IPS-18a (cell line): ENCODE data around the gene SSH2.

Experiments
- H3K27ac ChIP-seq: one replicate; pipeline ENCODE4 v1.5.1; 2013; ENCODE audit warnings: low read length
- H3K27me3 ChIP-seq: one replicate; pipeline ENCODE4 v1.6.1; 2013; ENCODE audit warnings: mild to moderate bottlenecking, low read length; ENCODE audit not compliant: control insufficient read depth, insufficient read depth
- H3K36me3 ChIP-seq: one replicate; pipeline ENCODE4 v1.6.1; 2013; ENCODE audit warnings: low read depth, low read length; ENCODE audit not compliant: control insufficient read depth
- H3K4me1 ChIP-seq: one replicate; pipeline ENCODE4 v1.6.1; 2013; ENCODE audit warnings: low read depth, low read length; ENCODE audit not compliant: control insufficient read depth
- H3K4me3 ChIP-seq: one replicate; pipeline ENCODE4 v1.5.1; 2013; ENCODE audit warnings: low read length
- H3K9ac ChIP-seq: one replicate; pipeline ENCODE4 v1.6.1; 2013; ENCODE audit warnings: mild to moderate bottlenecking, low read length, moderate library complexity
- H3K9me3 ChIP-seq: one replicate; pipeline ENCODE4 v1.6.1; 2013; ENCODE audit warnings: low read depth, low read length; ENCODE audit not compliant: control insufficient read depth

The SSH2 gene

DNA sequence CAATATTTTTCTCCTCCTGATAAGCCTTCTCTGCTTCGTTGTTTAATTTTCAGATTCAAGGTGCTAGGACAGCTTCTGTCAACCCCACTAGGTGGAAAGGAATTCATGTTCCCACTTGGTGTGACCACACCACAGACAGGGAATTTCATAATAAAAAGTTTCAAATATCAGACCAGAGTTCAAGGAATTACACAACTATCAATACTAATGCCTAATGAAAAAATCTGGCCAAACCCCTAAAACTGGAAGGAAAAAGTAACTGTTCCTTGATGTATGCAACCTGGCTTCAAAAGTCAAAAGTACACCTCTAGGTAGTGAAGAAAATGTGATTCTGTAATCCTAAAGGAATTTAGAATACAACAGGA lies 219.5 kb downstream of the SSH2 start:
- Histone ChIP-seq H3K36me3 (no peaks in the 10 kb centered on the region), H3K27me3 (no peaks in the 10 kb centered on the region), H3K4me1 (peaks cover 8% of the 10 kb centered on the region), H3K4me3 (no peak overlapping the region), H3K27ac (no peak overlapping the region), H3K9me3 (no peaks in the 10 kb centered on the region), H3K9ac (no peak overlapping the region)

DNA sequence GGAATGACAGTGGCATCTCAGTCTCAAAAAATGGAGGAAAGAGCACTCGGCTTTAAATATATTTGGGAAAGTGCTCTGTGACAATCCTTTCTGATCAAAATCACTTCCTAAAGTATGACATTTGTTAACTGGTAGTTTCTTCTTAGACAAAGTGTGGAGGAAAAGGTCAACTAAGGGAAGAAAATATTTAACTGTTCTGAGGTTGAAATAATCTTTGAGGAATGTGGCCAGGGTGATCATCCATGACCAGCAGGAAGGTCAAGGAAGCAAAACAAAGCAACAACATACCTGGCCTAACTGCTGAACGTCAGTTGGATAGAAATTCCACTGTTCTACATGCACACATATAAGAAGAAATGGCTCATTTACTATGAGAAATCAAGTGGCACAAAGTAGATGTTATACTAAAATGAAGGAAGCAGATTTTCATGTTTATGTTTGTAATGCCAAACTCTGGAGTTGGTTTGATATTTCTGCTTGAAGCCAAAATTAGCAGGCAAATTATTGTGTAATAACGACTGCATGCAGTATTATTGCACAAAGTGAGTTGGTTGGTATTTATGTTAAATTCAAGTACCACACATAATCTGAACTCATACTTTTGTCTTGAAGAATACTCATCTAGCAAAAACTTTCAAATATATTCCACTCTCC lies 220.0 kb downstream of the SSH2 start:
- no peaks in the 10 kb centered on the region for H3K27me3 ChIP-seq
- H3K36me3 ChIP-seq, result no peaks in the 10 kb centered on the region
- no peak overlapping the region for H3K4me3 ChIP-seq
- no peaks in the 10 kb centered on the region for H3K9me3 ChIP-seq
- peaks cover 8% of the 10 kb centered on the region for H3K4me1 ChIP-seq
- no peak overlapping the region for H3K9ac ChIP-seq
- no peak overlapping the region for H3K27ac ChIP-seq

- H3K36me3 ChIP-seq, result no peaks in the 10 kb centered on the region
- no peak overlapping the region for H3K27ac ChIP-seq
- no peak overlapping the region for H3K9ac ChIP-seq
- H3K27me3 ChIP-seq, result no peaks in the 10 kb centered on the region
- H3K9me3 ChIP-seq, result no peaks in the 10 kb centered on the region
- H3K4me1 ChIP-seq, result peaks cover 7% of the 10 kb centered on the region
- no peak overlapping the region for H3K4me3 ChIP-seq
Measured at GRCh38 chr17:29707212-29707571, 222.8 kb downstream of the SSH2 start.

DNA sequence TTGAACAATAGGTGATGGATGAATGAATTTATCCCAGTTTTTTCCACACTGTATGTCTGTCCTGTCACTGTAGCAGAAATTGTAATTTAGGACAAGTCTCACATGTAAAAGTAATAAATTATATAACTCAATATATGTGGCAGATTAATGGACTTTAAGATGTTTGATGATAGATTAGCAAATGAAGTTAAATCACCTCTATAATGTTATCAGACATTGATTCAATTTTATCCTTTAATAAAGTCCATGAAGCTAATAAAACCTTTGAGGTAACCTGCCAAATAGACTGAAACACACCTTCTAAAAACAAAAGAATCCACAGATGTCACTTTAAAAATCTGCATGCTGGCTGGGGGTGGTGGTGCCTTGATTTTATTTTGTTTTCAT lies 224.0 kb downstream of the SSH2 start:
- no peak overlapping the region for H3K27ac ChIP-seq
- H3K9ac ChIP-seq, result no peak overlapping the region

GRCh38 chr17:29705386-29705785 lies 224.6 kb downstream of the SSH2 start:
- Histone ChIP-seq H3K27ac (no peak overlapping the region), H3K9me3 (no peaks in the 10 kb centered on the region), H3K27me3 (no peaks in the 10 kb centered on the region), H3K4me3 (no peak overlapping the region), H3K36me3 (no peaks in the 10 kb centered on the region), H3K9ac (no peak overlapping the region), H3K4me1 (no peaks in the 10 kb centered on the region)

More for the DNA sequence above, 224.0 kb downstream of the SSH2 start:
- no peaks in the 10 kb centered on the region for H3K9me3 ChIP-seq
- no peaks in the 10 kb centered on the region for H3K36me3 ChIP-seq
- no peaks in the 10 kb centered on the region for H3K27me3 ChIP-seq
- no peaks in the 10 kb centered on the region for H3K4me1 ChIP-seq
- H3K4me3 ChIP-seq, result no peak overlapping the region

- H3K27me3 ChIP-seq, result no peaks in the 10 kb centered on the region
- H3K4me3 ChIP-seq, result no peak overlapping the region
- H3K27ac ChIP-seq, result no peak overlapping the region
- H3K9me3 ChIP-seq, result no peaks in the 10 kb centered on the region
- no peaks in the 10 kb centered on the region for H3K4me1 ChIP-seq
- no peak overlapping the region for H3K9ac ChIP-seq
- no peaks in the 10 kb centered on the region for H3K36me3 ChIP-seq
Measured at GRCh38 chr17:29699283-29699682, 230.7 kb downstream of the SSH2 start.

DNA sequence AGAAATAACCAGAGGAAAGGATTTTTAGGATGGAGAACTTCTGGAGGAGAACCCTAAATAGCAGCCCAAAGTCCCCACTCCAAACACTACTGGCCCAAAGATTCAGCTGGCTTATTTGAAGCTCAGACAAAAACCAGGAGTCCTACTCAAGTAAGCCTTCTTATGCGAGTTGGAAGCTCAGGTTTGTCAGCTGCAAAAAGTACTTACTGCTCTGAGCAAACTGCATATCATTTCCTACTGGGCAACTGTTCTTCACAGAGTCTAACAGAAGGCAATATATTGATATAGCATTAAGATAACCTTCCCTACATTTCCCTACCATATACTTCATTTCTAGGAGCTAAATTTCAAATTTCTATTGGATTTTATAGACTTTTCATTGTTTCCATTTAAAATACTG lies 231.2 kb downstream of the SSH2 start:
- Histone ChIP-seq H3K4me1 (no peaks in the 10 kb centered on the region), H3K27ac (no peak overlapping the region), H3K4me3 (no peak overlapping the region), H3K27me3 (no peaks in the 10 kb centered on the region), H3K36me3 (no peaks in the 10 kb centered on the region), H3K9me3 (no peaks in the 10 kb centered on the region), H3K9ac (no peak overlapping the region)

DNA sequence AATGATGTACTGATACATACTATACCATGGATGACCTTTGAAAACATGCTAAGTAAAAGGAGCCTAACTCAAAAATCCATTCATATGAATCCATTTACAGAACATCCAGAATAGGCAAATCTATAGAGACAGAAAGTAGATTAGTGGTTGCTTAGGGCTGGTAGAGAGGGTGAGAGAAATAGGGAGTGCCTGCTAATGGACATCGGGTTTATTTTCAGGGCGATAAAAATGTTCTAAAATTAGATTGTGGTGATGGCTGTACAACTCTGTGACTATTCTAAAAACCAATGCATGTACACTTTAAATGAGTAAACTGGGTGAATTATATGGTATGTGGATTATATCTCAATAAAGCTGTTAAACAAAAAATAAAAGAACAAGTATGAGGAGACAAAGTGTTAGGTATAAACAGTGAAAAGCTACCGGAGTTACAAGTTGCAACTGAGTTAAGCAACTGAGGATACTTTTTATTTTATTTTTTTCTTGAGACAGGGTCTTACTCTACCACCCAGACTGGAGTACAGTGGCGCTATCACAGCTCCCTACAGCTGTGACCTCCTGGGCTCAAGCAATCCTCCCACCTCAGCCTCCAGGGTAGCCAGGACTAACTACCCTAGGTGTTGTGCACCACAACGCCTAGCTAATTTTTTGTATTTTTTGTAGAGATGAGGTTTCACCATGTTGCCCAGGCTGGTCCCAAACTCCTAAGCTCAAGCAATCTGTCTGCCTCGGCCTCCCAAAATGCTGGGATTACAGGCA lies 231.8 kb downstream of the SSH2 start:
- H3K9ac ChIP-seq, result no peak overlapping the region
- H3K27ac ChIP-seq, result no peak overlapping the region

DNA sequence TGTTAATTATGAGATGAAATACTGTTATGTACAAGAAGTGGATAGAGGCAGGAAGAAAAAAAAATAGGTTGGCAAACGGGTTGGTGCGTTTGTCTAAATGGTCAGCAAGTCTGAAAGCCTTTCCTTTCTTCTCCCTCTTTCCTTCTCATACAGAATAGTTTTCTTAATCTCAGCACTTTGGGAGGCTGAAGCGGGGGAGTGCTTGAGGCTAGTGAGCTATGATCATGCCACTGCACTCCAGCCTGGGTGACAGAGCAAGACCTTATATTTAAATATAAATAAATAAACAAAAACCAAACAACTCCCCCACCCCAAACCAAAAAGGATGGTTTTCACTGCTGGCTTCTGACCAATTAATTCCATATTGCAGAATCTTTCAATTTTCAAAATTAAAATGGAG lies 232.7 kb downstream of the SSH2 start:
- H3K27me3 ChIP-seq, result no peaks in the 10 kb centered on the region

More for the DNA sequence above, 231.8 kb downstream of the SSH2 start:
- no peak overlapping the region for H3K4me3 ChIP-seq
- H3K4me1 ChIP-seq, result no peaks in the 10 kb centered on the region
- H3K27me3 ChIP-seq, result no peaks in the 10 kb centered on the region
- H3K36me3 ChIP-seq, result no peaks in the 10 kb centered on the region
- no peaks in the 10 kb centered on the region for H3K9me3 ChIP-seq

GRCh38 chr17:29694918-29695563 lies 235.0 kb downstream of the SSH2 start:
- H3K36me3 ChIP-seq, result no peaks in the 10 kb centered on the region
- no peak overlapping the region for H3K9ac ChIP-seq
- H3K4me1 ChIP-seq, result no peaks in the 10 kb centered on the region
- H3K27me3 ChIP-seq, result no peaks in the 10 kb centered on the region
- no peaks in the 10 kb centered on the region for H3K9me3 ChIP-seq
- no peak overlapping the region for H3K27ac ChIP-seq
- H3K4me3 ChIP-seq, result no peak overlapping the region

More for the DNA sequence above, 232.7 kb downstream of the SSH2 start:
- no peak overlapping the region for H3K9ac ChIP-seq
- no peak overlapping the region for H3K4me3 ChIP-seq
- no peaks in the 10 kb centered on the region for H3K36me3 ChIP-seq
- H3K27ac ChIP-seq, result no peak overlapping the region
- no peaks in the 10 kb centered on the region for H3K4me1 ChIP-seq
- no peaks in the 10 kb centered on the region for H3K9me3 ChIP-seq

- Histone ChIP-seq H3K27ac (no peak overlapping the region), H3K9ac (no peak overlapping the region), H3K4me1 (no peaks in the 10 kb centered on the region), H3K9me3 (no peaks in the 10 kb centered on the region), H3K4me3 (no peak overlapping the region), H3K27me3 (no peaks in the 10 kb centered on the region), H3K36me3 (no peaks in the 10 kb centered on the region)
Measured at GRCh38 chr17:29693751-29694150, 236.3 kb downstream of the SSH2 start.

DNA sequence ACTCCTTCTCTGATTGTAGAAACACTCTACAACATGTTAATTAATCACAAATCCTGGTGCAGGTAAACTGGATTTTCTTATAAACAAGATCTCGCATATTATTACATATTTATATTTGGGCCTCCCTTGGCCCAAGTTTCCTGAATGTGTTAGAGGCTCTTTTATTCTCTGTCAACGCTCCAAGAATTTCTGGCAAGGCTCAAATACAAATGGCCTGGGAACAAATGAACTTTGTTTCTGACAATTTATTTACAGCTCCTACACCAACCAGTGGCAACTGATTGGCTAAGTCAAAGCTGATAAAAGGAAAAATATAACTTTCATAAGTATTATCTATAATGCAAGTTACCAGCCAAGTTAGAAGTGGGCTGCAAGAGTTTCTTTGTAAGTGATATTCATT lies 242.4 kb downstream of the SSH2 start:
- Histone ChIP-seq H3K36me3 (no peaks in the 10 kb centered on the region), H3K9me3 (no peaks in the 10 kb centered on the region), H3K4me1 (no peaks in the 10 kb centered on the region), H3K4me3 (no peak overlapping the region), H3K27ac (no peak overlapping the region), H3K9ac (no peak overlapping the region), H3K27me3 (no peaks in the 10 kb centered on the region)
